IPS-NIHi11 (cell line): Measurements from ENCODE around the gene DAB2IP.

Source experiments
- DNase-seq: peaks from one replicate; pipeline ENCODE4 v3.0.0; 2012; ENCODE audit warnings: mixed read lengths, low spot score

DAB2IP gene

GRCh38 chr9:121662891-121663580, 11.6 kb downstream of the DAB2IP start:
- no peak for DNase-seq

DNA sequence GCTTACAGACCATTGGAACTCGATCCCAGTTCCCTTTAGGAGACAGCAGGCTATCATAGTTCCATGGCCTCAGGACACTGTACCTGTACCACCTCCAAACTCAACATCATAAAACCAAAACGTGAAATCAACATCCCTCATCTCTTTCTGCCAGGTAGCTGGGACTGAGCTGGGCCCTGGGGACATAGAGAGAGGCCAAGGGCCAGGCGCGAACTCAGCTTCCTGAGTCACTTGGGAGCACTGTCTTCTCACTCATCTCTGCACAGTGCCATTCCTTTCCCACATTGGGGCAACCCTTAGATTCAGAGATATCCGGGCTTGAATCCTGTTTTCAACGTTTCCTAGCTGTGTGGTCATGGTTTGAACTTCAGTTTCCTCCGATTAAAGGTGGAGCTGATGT, 12.2 kb downstream of the DAB2IP start:
- DNase-seq = no peak

DNA sequence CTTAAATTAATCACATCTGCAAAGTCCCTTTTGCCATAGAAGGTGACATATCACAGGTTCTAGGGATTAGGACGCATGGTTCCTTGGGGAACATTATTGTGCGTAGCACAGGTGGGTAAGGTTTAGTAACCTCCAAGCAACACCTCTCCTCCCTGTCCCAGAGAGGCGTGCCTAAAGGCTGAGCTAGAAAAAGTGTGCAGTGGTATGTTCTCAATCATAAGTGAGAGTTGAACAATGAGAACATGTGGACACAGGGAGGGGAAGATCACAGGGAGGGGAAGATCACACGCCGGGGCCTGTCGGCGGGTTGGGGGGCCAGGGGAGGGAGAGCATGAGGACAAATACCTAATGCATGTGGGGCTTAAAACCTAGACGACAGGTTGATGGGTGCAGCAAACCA, 14.9 kb downstream of the DAB2IP start:
- DNase-seq = no peak

DNA sequence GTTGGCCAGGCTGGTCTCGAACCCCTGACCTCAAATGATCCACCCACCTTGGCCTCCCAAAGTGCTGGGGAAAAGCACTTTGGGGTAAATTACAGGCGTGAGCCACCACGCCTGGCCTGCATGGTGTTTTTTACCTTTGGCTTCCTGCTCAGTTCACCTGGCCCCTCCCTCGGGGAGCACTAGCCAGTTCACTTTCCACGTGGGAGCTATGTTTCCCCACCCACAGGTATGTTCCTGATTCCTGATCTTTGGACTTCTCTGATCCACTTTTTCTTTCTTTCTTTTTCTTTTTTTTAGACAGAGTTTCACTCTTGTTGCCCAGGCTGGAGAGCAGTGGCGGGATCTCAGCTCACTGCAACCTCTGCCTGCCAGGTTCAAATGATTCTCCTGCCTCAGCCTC, 15.8 kb downstream of the DAB2IP start:
- no peak for DNase-seq

GRCh38 chr9:121667890-121668289, 16.5 kb downstream of the DAB2IP start:
- DNase-seq = no peak

DNA sequence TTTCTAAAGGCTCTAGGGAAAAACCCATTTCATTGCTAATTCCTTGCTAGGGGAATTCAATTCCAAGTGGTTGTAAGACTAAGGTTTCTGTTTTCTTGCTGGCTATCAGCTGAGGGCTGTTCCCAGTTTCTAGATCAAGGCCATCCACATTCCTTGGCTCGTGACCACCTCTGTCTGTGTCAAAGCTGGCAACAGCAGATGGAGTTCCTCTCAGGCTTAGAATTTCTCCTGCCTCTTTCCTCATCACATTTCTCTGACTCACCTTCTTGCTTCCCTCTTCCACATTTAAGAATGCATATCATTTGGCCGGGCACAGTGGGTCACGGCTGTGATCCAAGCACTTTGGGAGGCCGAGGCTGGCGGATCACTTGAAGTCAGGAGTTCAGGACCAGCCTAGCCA, 19.0 kb downstream of the DAB2IP start:
- no peak for DNase-seq

- no peak for DNase-seq
Observed at GRCh38 chr9:121671612-121672155, 20.2 kb downstream of the DAB2IP start.

GRCh38 chr9:121672213-121672612, 20.8 kb downstream of the DAB2IP start:
- DNase-seq = no peak

GRCh38 chr9:121672986-121673385, 21.6 kb downstream of the DAB2IP start:
- no peak for DNase-seq

DNA sequence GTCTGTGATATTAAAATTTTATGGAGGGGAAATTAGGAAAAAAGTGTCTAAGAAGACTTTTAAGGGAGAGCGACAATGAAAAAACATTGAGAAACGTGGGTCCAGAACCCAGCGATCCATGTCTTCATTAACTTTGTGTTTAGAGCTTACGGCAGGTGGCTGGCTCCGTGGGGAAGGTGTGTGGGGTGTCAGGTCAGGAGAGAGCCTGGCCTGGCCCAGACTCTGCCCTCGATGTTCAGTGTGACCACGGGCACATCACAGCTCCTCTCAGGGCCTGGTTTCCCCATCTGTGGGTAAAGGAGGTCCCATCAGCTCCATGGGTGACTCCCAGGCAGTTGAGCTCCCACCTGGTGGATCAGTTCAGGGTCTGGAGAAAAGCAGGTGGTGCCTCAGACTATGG, 22.1 kb downstream of the DAB2IP start:
- DNase-seq = no peak

DNA sequence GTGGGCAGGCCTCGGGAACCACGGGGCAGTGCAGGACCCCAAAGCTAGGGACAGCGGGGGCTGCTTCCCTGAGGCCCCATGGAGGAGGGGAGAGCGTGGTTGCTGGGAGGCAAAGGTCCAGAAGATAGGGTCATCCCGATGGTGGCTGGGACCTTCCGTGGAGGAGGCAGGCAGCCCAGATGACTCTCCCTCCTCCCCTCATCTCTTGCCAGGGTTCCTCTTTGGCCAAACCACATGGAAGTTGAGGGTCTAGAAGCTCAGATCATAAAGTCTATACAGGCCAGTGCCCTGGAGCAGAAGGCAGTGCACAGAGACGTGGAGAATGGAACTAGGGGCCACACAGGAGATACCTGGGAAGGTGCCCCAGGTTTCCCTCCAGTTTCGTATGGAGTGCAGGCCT, 22.6 kb downstream of the DAB2IP start:
- DNase-seq = no peak

GRCh38 chr9:121674952-121675351, 23.5 kb downstream of the DAB2IP start:
- no peak for DNase-seq

GRCh38 chr9:121675381-121675780, 23.9 kb downstream of the DAB2IP start:
- no peak for DNase-seq

DNA sequence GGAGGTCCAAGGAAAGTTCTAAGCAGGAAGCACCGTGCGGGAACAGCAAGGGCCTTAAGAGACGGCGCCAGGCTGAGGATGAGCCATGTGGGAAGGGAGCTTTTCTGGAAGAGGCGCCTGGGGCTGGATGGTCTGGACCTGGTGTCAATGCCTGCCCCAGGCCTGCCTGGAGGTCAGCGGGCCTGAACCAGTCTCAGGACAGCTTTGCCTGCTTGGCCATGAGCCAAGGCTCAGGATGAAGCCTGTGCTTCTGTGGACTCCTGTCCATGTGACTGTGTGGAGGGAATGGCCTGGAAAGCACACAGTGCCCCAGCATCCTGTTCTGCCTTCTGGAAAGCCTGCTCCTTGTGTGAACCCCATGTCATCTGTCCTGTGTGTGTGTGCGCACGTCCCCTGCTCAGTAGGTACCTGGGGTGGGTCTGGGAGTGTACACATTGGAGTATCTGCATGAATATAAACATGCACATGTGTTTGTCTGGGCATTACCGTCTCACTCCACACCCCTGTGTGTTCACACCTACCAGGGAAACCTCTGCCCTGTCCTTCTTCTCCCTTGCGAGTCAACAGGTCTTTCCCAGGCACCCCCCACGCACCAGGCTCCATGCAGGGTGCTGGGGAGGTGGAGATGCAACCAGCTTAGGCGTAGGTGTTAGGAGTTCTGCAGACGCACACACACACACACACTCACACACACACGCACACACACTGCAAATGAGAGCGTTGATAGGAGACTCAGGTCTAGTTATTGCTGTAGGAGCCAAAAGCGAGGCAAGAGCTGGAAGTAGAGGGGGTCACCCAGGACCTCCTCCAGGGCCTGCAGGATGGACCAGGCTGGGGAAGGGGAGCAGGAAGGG, 24.8 kb downstream of the DAB2IP start:
- no peak for DNase-seq

DNA sequence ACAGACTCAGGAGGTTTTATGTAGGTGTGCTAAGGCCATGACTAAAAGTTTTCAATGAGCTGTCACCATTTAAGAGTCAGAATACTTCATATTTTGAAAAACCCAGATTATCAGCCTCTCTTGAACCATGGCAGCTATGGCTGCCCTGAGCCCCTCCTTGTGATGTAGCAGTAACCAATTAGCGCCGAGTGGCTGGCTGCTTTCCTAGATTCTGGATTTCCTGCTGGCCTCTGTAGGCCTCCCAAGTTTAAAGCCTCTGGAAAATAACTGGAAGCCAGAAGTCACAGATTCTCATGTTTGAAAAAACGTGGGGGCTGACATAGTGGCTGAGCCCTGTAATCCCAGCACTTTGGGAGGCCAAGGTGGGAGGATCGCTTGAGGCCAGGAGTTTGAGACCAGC, 25.5 kb downstream of the DAB2IP start:
- DNase-seq = no peak

DNA sequence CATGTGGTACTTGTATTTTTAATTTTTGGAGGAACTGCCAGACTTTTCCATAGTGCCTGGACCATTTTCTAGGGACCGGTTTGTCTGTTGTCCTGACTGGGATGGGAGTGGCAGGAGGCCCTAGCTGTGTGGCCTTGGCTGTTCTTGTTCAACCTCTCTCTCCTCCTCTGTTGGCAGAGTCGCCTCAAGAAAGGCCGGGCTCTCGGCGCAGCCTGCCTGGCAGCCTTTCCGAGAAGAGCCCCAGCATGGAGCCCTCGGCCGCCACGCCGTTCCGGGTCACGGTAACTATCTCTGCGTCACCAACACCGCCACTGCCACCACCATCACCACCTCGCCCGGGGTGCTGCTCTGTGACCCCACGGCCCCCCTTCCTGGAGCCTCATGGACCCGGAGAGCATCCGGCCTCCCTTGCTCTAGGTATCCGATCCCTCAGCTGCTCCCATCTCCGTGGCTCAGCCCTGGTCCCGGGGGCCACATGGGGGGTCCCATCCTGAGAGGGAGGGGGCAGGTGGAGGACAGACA, 27.1 kb downstream of the DAB2IP start:
- DNase-seq = no peak

GRCh38 chr9:121679901-121680635, 28.6 kb downstream of the DAB2IP start:
- DNase-seq = no peak

GRCh38 chr9:121681404-121681803, 30.0 kb downstream of the DAB2IP start:
- DNase-seq = no peak

GRCh38 chr9:121682201-121682600, 30.8 kb downstream of the DAB2IP start:
- no peak for DNase-seq

GRCh38 chr9:121682926-121683515, 31.6 kb downstream of the DAB2IP start:
- no peak for DNase-seq

DNA sequence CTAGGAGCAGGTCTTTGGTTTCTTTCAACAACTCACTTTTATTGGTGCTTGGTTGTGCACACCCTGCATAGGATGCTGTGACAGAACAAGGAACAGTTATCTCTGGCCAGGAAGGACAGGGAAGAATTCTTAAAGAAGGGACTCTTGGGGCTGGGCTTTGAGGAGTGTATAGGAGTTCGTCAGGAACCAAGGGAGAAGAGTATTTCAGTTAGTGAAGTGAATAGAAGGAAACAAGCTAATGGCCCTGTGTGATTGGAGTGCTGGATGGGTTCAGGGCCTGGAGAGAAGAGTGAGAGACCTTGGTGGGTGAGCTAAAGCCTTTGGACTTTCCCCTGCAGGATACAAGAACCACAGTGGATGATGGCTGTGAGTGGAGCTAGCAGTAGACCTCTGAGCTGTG, 32.2 kb downstream of the DAB2IP start:
- DNase-seq = no peak
